Epidermal melanocyte (primary cell): ENCODE results near the gene CORO7.

Experiments used
- DNase-seq: peaks from one replicate; pipeline ENCODE4 v3.0.0; 2011; ENCODE audit warnings: low spot score; ENCODE audit not compliant: insufficient read length

Gene CORO7

GRCh38 chr16:4426021-4426684, 9.8 kb upstream of the CORO7 start:
- no peak for DNase-seq

- DNase-seq = peak; percentile 96
Observed at GRCh38 chr16:4425378-4426020, 9.1 kb upstream of the CORO7 start, which contains the start of gene DNAJA3. Gene DNAJA3, plus strand, starts transcription at chr16:4425868. Its CDS starts 14 bp downstream, at chr16:4425882.

GRCh38 chr16:4420505-4421105, 4.2 kb upstream of the CORO7 start:
- DNase-seq = no peak

GRCh38 chr16:4419402-4419959, 3.1 kb upstream of the CORO7 start:
- no peak for DNase-seq

- DNase-seq = no peak
Observed at GRCh38 chr16:4415538-4416199, 727 bp downstream of the CORO7 start.

- DNase-seq = no peak
Observed at GRCh38 chr16:4414187-4414917, 2.0 kb downstream of the CORO7 start.

GRCh38 chr16:4412854-4413253, 3.5 kb downstream of the CORO7 start:
- DNase-seq = no peak

GRCh38 chr16:4412159-4412558, 4.2 kb downstream of the CORO7 start:
- no peak for DNase-seq

GRCh38 chr16:4411684-4412083, 4.7 kb downstream of the CORO7 start:
- peak; percentile 76 for DNase-seq

GRCh38 chr16:4410335-4411075, 5.9 kb downstream of the CORO7 start:
- peak; percentile 92 for DNase-seq

GRCh38 chr16:4409081-4409932, 7.1 kb downstream of the CORO7 start:
- no peak for DNase-seq

- DNase-seq = no peak
Observed at GRCh38 chr16:4408323-4408690, 8.1 kb downstream of the CORO7 start.

- no peak for DNase-seq
Observed at GRCh38 chr16:4407543-4408322, 8.7 kb downstream of the CORO7 start.

GRCh38 chr16:4404967-4405696, 11.3 kb downstream of the CORO7 start:
- DNase-seq = no peak

GRCh38 chr16:4404247-4404966, 12.0 kb downstream of the CORO7 start:
- DNase-seq = no peak

GRCh38 chr16:4403133-4403949, 13.1 kb downstream of the CORO7 start:
- no peak for DNase-seq
